Measurements from ENCODE around the gene ARAP1.
A peak's percentile ranks its signal among the peaks of the same experiment; 100 is the strongest.

Gene ARAP1

DNA sequence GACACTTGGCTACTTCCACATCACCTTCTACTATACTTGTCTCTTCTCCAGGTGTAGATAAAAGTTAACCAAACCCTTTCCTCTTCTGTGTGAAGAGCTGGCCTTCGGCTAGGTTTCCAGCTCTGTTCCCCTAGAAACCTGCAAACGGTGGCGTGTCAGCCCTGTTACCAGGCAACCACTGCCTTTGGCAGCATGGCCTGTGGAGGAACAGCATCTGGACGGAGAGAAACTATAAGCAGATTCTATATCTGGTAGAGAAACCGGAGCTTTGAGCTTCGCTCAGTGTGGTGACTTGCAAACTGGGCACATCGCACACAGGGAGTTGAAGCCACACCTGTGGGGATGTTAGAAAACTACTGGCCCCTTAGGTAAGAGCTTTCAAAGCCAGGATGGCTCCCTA lies 35.9 kb downstream of the ARAP1 start:
- TF ChIP-seq, protein P1, sequence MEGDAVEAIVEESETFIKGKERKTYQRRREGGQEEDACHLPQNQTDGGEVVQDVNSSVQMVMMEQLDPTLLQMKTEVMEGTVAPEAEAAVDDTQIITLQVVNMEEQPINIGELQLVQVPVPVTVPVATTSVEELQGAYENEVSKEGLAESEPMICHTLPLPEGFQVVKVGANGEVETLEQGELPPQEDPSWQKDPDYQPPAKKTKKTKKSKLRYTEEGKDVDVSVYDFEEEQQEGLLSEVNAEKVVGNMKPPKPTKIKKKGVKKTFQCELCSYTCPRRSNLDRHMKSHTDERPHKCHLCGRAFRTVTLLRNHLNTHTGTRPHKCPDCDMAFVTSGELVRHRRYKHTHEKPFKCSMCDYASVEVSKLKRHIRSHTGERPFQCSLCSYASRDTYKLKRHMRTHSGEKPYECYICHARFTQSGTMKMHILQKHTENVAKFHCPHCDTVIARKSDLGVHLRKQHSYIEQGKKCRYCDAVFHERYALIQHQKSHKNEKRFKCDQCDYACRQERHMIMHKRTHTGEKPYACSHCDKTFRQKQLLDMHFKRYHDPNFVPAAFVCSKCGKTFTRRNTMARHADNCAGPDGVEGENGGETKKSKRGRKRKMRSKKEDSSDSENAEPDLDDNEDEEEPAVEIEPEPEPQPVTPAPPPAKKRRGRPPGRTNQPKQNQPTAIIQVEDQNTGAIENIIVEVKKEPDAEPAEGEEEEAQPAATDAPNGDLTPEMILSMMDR (IDR thresholded peaks at IDR 0.05; ENCODE audit: low read depth, low read length), result no peak
- no peak overlapping the region for H3K4me3 ChIP-seq (ENCODE audit: low read depth, low read length)
- DNase-seq (ENCODE audit: low read depth, low spot score), result peak; percentile 42
- in situ Hi-C loops (cut with HindIII; ENCODE audit: low sequenced_read_pairs), result no loop called here

DNA sequence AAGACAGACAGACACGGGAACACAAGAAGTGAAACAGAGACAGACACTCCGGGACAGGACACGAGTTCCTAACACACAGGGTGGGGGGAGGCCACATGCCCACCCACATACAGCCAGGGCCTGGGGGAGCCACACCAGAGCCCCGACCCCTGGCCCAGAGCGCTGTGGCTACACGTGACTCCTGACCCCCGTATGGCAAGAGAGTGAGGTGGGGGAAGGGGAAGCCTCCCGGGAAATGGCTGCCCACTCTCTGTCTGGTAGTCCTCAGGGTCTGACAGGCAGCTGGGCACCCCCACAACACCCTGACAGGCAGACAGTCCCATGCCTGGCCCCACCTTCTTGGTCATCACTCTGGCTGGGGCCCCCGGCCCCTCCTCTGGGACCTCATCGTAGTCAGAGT lies 39.4 kb downstream of the ARAP1 start:
- in situ Hi-C loops (cut with HindIII; ENCODE audit: low sequenced_read_pairs), result no loop called here
- no peak for DNase-seq (ENCODE audit: low read depth, low spot score)
- TF ChIP-seq, protein P1 (IDR thresholded peaks at IDR 0.05; ENCODE audit: low read depth, low read length), result no peak

DNA sequence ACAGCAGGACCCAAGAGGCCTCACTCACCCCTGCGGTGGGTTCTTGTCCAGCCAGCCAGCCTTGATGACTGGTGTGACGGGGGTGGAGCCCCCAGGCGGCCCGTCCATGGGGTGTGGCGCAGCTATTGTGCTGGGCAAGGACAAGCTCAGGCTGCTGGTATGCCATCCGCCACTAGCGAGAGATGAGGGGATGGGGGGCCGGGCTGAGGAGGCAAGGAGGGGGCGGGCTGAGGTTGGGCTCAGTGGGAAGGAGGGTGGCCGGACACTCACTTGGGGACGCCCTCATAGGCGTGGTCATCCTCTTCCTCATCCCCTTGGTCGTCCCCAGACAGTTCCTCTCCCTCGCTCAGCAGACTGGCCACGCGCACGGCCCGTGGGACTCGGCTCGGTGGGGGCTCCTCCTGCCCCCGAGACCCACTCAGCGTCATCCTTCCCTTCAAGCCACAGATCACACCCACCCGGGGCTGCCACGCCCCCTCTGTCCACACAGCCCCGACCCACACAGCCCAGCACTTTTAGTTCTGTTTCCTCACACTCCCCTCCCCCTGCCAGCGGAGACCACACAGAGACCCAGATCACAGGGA lies 39.9 kb downstream of the ARAP1 start:
- H3K4me3 ChIP-seq (ENCODE audit: low read depth, low read length), result no peak overlapping the region
- in situ Hi-C loops (cut with HindIII; ENCODE audit: low sequenced_read_pairs), result no loop called here
- TF ChIP-seq, protein P1 (IDR thresholded peaks at IDR 0.05; ENCODE audit: low read depth, low read length), result no peak
- DNase-seq (ENCODE audit: low read depth, low spot score), result no peak

More for the DNA sequence above, 39.4 kb downstream of the ARAP1 start:
- H3K4me3 ChIP-seq (ENCODE audit: low read depth, low read length), result no peak overlapping the region

DNA sequence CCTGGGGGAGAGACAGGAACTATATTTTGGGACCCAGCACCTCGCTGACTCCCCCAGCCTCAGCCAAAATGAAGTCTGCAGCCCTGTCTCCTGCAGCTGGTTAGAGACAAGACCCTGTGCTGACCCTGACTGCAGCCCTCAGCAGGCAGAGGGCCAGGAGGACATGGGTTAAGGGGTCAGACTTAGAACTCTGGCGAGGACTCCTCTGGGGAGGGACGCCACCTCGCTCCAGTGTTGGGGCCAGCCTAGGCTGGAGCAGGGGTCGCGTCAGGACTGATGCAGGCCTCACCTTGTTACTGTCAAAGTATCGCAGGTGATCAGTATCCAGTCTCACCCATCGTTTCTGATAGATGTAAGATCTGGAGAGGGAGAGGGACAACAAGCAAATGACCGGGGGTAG lies 41.1 kb downstream of the ARAP1 start:
- in situ Hi-C loops (cut with HindIII; ENCODE audit: low sequenced_read_pairs), result no loop called here
- TF ChIP-seq, protein P1 (IDR thresholded peaks at IDR 0.05; ENCODE audit: low read depth, low read length), result no peak

DNA sequence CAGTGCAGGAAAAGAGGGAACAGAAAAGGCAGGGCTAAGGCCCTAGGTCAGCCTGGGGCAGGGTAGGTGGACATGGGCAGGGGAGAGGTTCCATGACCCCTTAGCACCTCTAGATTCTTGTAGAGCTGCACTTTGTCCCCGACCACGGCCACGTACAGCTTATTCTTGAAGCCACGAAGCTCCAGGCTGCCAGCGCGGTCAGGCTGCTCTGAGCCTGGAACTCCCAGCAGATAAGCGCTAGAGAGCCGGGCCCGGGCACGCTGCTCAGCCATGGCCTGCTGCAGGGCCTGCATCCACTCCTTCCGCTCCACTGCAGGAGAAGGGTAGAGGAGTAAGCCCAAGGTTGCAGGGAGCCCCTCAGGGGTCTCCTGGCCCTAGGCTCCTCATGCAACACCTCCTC lies 41.9 kb downstream of the ARAP1 start:
- DNase-seq (ENCODE audit: low read depth, low spot score), result no peak
- TF ChIP-seq, protein P1 (IDR thresholded peaks at IDR 0.05; ENCODE audit: low read depth, low read length), result no peak
- H3K4me3 ChIP-seq (ENCODE audit: low read depth, low read length), result no peak overlapping the region
- in situ Hi-C loops (cut with HindIII; ENCODE audit: low sequenced_read_pairs), result no loop called here

More for the DNA sequence above, 41.1 kb downstream of the ARAP1 start:
- DNase-seq (ENCODE audit: low read depth, low spot score), result no peak
- H3K4me3 ChIP-seq (ENCODE audit: low read depth, low read length), result no peak overlapping the region

DNA sequence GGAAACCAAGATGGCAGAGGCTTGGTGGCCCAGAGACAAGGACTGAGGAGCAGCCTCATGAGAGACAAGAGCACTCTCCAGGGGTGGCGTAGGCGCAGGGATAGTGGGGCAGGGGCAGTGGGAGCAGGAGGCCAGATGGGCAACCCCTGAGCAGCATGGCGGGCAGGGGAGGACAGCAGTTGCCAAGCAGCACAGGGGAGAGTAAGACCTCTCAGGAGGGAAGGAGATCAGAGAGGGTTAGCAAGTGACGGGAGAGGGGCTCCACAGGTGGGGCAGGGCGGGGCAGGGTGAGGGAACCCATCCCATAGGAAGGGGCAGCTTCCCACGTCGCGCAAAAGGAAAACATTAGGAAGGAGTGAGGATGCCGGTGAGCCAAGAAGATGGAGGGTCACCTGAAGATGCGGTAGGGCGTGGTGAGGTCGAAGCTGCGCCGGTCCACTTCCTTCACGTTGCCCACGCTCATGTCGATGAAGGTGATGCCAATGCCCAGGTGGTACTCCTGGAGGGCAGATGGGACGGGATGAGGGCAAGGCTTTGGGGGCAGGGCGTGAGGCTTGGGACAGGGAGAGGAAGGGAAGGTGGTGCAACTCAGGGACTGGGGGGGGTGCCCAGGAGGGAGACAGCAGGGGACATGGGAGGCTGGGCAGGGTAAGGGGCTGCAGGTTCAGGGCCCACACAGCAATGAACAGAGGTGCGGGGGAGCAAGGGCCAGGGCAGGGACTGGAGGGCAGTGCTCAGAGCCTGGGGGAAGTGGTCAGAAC lies 42.5 kb downstream of the ARAP1 start:
- in situ Hi-C loops (cut with HindIII; ENCODE audit: low sequenced_read_pairs), result no loop called here
- no peak for DNase-seq (ENCODE audit: low read depth, low spot score)
- H3K4me3 ChIP-seq (ENCODE audit: low read depth, low read length), result no peak overlapping the region
- TF ChIP-seq, protein P1 (IDR thresholded peaks at IDR 0.05; ENCODE audit: low read depth, low read length), result no peak
